ENCODE measurements around the gene CRYBB1.

GRCh38 chr22:26612652-26613051, 5.2 kb downstream of the CRYBB1 start:
- TF ChIP-seq GATA2 (IDR thresholded peaks at IDR 0.05; ENCODE audit: low read depth, low read length), result no peak
- TF ChIP-seq GATA3 (IDR thresholded peaks at IDR 0.05; ENCODE audit: low read depth, low read length), result no peak
